ENCODE measurements around the gene LIPJ.

LIPJ gene

GRCh38 chr10:88586462-88586861 lies at the start of gene LIPJ:
Gene LIPJ, plus strand, starts transcription at chr10:88586762. Its CDS starts 3,926 bp downstream, at chr10:88590688.
- no peak for DNase-seq (ENCODE audit: low spot score)

- DNase-seq (ENCODE audit: low spot score), result no peak
Observed at GRCh38 chr10:88537322-88537721, 49.2 kb upstream of the LIPJ start.

- DNase-seq (ENCODE audit: low spot score), result peak; percentile 21
Observed at GRCh38 chr10:88538048-88538447, 48.5 kb upstream of the LIPJ start.

- DNase-seq (ENCODE audit: low spot score), result no peak
Observed at GRCh38 chr10:88540351-88540750, 46.2 kb upstream of the LIPJ start.

GRCh38 chr10:88541116-88541626 lies 45.4 kb upstream of the LIPJ start:
- no peak for DNase-seq (ENCODE audit: low spot score)

GRCh38 chr10:88542522-88542921 lies 44.0 kb upstream of the LIPJ start:
- no peak for DNase-seq (ENCODE audit: low spot score)

- no peak for DNase-seq (ENCODE audit: low spot score)
Observed at GRCh38 chr10:88544140-88544870, 42.3 kb upstream of the LIPJ start.

GRCh38 chr10:88545359-88545758 lies 41.2 kb upstream of the LIPJ start:
- DNase-seq (ENCODE audit: low spot score), result no peak

- DNase-seq (ENCODE audit: low spot score), result no peak
Observed at GRCh38 chr10:88546497-88546896, 40.1 kb upstream of the LIPJ start.

- no peak for DNase-seq (ENCODE audit: low spot score)
Observed at GRCh38 chr10:88551246-88551645, 35.3 kb upstream of the LIPJ start.

GRCh38 chr10:88553116-88553752 lies 33.3 kb upstream of the LIPJ start:
- DNase-seq (ENCODE audit: low spot score), result peak; percentile 72

- no peak for DNase-seq (ENCODE audit: low spot score)
Observed at GRCh38 chr10:88555190-88555908, 31.2 kb upstream of the LIPJ start.

GRCh38 chr10:88557256-88557655 lies 29.3 kb upstream of the LIPJ start:
- no peak for DNase-seq (ENCODE audit: low spot score)

GRCh38 chr10:88557658-88558057 lies 28.9 kb upstream of the LIPJ start:
- peak; percentile 48 for DNase-seq (ENCODE audit: low spot score)

GRCh38 chr10:88562152-88562551 lies 24.4 kb upstream of the LIPJ start:
- no peak for DNase-seq (ENCODE audit: low spot score)

- DNase-seq (ENCODE audit: low spot score), result peak; percentile 47
Observed at GRCh38 chr10:88565072-88565471, 21.5 kb upstream of the LIPJ start.

GRCh38 chr10:88582411-88582805 lies 4.2 kb upstream of the LIPJ start:
- DNase-seq (ENCODE audit: low spot score), result no peak

- DNase-seq (ENCODE audit: low spot score), result peak; percentile 65
Observed at GRCh38 chr10:88582806-88583583, 3.6 kb upstream of the LIPJ start, which contains the start of gene RNLS. Gene RNLS, minus strand, starts transcription at chr10:88583318.

GRCh38 chr10:88583584-88583957 lies 3.0 kb upstream of the LIPJ start:
- DNase-seq (ENCODE audit: low spot score), result no peak

- no peak for DNase-seq (ENCODE audit: low spot score)
Observed at GRCh38 chr10:88592381-88592780, 5.8 kb downstream of the LIPJ start.

GRCh38 chr10:88592906-88593305 lies 6.3 kb downstream of the LIPJ start:
- DNase-seq (ENCODE audit: low spot score), result no peak

GRCh38 chr10:88594482-88594881 lies 7.9 kb downstream of the LIPJ start:
- DNase-seq (ENCODE audit: low spot score), result no peak
